ENCODE data around the gene PRAF2. TPM values are rescaled to one million over a fixed set of nuclear protein-coding genes. Genes with fewer than 3 reads are reported as not detected.

Gene PRAF2
- total RNA-seq, 4 donors from 2014 or later = 19.2 to 32.9 (median 22.1) TPM

DNA sequence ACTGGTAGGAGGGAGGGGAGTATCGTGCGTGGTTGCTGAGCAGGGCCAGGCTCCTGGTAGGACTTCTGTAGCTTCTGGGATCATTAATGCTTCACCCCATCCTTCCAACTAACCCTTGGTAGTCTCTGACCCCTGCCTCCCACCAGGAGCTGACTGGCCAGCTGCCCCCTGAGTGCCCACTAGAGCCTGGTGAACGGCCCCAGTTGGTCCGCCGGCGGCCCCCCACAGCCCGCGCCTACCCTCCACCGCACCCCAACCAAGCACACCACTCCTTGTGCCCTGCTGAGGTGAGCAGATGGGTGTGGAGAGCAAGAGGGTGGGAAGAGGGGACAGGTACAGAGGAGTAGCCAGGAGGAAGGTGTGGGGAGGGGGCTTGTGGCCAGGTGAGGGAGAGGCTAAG, 10.1 kb downstream of the PRAF2 start:
- no peaks in the 10 kb centered on the region for H3K4me1 ChIP-seq
- intact Hi-C loops (cut with DNase I) = no loop called here
- H3K36me3 ChIP-seq = no peaks in the 10 kb centered on the region
- WGBS, 2 donors = 95 to 99% methylated on average over 7 to 9 of the region's 9 CpGs
- TF ChIP-seq, protein P1, sequence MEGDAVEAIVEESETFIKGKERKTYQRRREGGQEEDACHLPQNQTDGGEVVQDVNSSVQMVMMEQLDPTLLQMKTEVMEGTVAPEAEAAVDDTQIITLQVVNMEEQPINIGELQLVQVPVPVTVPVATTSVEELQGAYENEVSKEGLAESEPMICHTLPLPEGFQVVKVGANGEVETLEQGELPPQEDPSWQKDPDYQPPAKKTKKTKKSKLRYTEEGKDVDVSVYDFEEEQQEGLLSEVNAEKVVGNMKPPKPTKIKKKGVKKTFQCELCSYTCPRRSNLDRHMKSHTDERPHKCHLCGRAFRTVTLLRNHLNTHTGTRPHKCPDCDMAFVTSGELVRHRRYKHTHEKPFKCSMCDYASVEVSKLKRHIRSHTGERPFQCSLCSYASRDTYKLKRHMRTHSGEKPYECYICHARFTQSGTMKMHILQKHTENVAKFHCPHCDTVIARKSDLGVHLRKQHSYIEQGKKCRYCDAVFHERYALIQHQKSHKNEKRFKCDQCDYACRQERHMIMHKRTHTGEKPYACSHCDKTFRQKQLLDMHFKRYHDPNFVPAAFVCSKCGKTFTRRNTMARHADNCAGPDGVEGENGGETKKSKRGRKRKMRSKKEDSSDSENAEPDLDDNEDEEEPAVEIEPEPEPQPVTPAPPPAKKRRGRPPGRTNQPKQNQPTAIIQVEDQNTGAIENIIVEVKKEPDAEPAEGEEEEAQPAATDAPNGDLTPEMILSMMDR (IDR thresholded peaks at IDR 0.05) = no peak
- no peak for TF ChIP-seq POLR2A (IDR thresholded peaks at IDR 0.05)
- DNase-seq = no peak
- H3K9me3 ChIP-seq = no peaks in the 10 kb centered on the region
- no peak overlapping the region for H3K4me3 ChIP-seq (replicated peaks in 1 of 3)
- H3K27ac ChIP-seq = no peak overlapping the region
- no peaks in the 10 kb centered on the region for H3K27me3 ChIP-seq

DNA sequence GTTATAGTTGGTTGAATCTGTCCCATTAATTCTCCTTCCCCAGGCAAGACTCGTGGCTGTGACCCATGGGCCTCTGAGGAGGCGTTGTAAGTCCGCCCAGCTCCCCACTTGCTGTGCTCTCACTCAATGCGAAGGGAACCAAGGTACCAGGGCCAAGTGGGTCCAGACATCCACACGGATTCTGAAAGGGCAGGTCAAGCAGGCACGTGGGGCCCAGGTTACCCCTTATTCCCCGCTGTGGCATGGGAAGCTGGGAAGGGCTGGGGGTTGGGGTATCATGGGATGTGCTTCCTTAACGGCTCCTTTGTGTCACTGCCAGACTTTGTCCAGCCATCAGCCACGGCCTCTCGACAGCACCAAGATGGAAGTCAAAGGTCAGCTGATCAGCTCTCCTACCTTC, 11.9 kb downstream of the PRAF2 start:
- no peaks in the 10 kb centered on the region for H3K9me3 ChIP-seq
- DNase-seq = no peak
- intact Hi-C loops (cut with DNase I) = no loop called here
- H3K4me1 ChIP-seq = no peaks in the 10 kb centered on the region
- H3K4me3 ChIP-seq (replicated peaks in 1 of 3) = no peak overlapping the region
- no peak overlapping the region for H3K27ac ChIP-seq
- WGBS, 2 donors = 83% methylated on average over 7 to 10 of the region's 10 CpGs
- TF ChIP-seq POLR2A (IDR thresholded peaks at IDR 0.05) = no peak
- TF ChIP-seq, protein P1 (IDR thresholded peaks at IDR 0.05) = no peak
- H3K36me3 ChIP-seq = no peaks in the 10 kb centered on the region
- no peaks in the 10 kb centered on the region for H3K27me3 ChIP-seq

DNA sequence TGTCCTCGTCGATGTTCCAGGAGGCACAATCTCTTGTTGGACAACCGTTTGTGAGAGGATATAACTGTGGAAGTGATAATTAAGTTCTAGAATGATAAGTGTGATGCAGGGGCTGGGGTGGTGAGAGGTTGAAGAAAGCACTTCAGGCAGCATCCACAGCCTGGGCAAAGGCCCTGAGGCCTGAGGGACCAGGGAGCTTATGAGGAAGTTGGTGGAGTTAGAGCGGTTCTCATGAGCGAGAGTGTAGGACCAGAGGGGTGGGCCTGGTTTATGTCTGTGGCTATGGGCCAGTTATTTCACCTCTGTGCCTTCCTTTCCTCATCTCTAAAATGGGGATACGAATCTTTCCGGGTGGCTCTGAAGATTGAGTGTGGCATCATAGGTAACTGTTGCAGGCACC, 12.3 kb downstream of the PRAF2 start:
- Histone ChIP-seq H3K4me1 (no peaks in the 10 kb centered on the region), H3K9me3 (no peaks in the 10 kb centered on the region), H3K27ac (no peak overlapping the region), H3K36me3 (no peaks in the 10 kb centered on the region), H3K27me3 (no peaks in the 10 kb centered on the region), H3K4me3 (replicated peaks in 1 of 3) (no peak overlapping the region)
- DNase-seq = no peak
- intact Hi-C loops (cut with DNase I) = no loop called here
- TF ChIP-seq POLR2A (IDR thresholded peaks at IDR 0.05) = no peak
- TF ChIP-seq, protein P1 (IDR thresholded peaks at IDR 0.05) = no peak
- 92% methylated on average over 7 of the region's 7 CpGs for whole genome bisulfite sequencing, 2 donors

DNA sequence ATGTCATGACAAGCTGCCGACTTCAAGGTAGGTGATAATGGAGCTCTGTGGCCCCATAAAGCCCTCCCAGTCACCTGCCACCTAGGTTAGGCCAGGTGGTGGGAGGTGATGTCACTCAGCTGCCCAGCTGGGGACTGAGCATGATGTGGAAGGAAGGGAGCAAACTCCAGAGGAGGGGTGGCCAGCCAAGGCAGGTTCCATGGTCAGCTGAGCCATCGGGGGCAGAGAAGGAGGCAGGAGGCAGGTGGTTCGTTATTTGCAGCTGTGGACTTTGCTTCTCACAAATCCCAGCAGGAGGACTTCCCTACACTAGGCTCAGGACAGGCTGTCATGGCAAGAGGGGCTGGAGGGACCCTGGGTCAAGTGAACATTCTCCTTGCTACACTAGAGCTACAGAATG, 12.9 kb downstream of the PRAF2 start:
- no peak overlapping the region for H3K4me3 ChIP-seq (replicated peaks in 1 of 3)
- H3K27me3 ChIP-seq = no peaks in the 10 kb centered on the region
- intact Hi-C loops (cut with DNase I) = no loop called here
- no peak for DNase-seq
- H3K4me1 ChIP-seq = no peaks in the 10 kb centered on the region
- 76 to 82% methylated on average over 2 to 3 of the region's 3 CpGs for WGBS, 2 donors
- no peak overlapping the region for H3K27ac ChIP-seq
- no peaks in the 10 kb centered on the region for H3K9me3 ChIP-seq
- no peaks in the 10 kb centered on the region for H3K36me3 ChIP-seq
- TF ChIP-seq, protein P1 (IDR thresholded peaks at IDR 0.05) = no peak
- TF ChIP-seq POLR2A (IDR thresholded peaks at IDR 0.05) = no peak

DNA sequence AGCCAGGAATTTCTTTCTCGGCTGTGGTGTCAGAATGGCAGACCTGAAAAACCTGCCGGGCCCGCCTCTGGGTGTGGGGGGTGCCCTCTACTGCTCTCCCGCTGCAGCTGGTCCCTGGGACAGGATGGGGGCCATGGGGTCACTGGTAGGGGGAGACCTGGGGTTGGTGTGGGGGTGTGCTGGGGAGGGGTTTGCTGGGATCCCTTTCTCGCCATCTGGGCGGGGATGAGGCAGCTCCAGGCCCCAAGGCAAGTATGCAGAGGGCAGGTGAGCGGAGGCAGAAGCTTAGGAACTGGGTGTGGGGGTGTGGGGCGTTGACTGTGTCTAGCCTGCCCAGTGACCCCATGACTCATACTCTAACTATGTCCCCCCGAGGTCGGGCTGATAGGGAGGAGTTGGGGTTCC, 14.1 kb downstream of the PRAF2 start:
- 36% methylated on average over 4 of the region's 10 CpGs; no CpG with 5 or more reads in 1 of the 2 donors for WGBS, 2 donors
- TF ChIP-seq POLR2A (IDR thresholded peaks at IDR 0.05) = no peak
- TF ChIP-seq, protein P1 (IDR thresholded peaks at IDR 0.05) = no peak
- no peaks in the 10 kb centered on the region for H3K9me3 ChIP-seq
- H3K27ac ChIP-seq = peak overlapping the region in 1 of 3 donors; percentile 36
- H3K27me3 ChIP-seq = no peaks in the 10 kb centered on the region
- no peaks in the 10 kb centered on the region for H3K36me3 ChIP-seq
- no peaks in the 10 kb centered on the region for H3K4me1 ChIP-seq
- peak overlapping the region in 2 of 3 donors; percentile 6 to 36 for H3K4me3 ChIP-seq (replicated peaks in 1 of 3)
- peak in 1 of 2 donors; percentile 22 for DNase-seq
- intact Hi-C loops (cut with DNase I) = no loop called here
